IMR-90 (cell line): ENCODE measurements around the gene COL5A2. TPM values are rescaled to one million over a fixed set of nuclear protein-coding genes. Genes with fewer than 3 reads are reported as not detected.

Experiments used
- ATAC-seq: fragments of 200-7000 bp; cut with Tn5 transposase; 2 replicates; pipeline ENCODE4 v1.9.1; 2020; ENCODE audit warnings: low read depth, mild to moderate bottlenecking, moderate library complexity
- BruUV-seq: library from RNA; stranded (reverse); fragments of 400-500 nt; replicated peaks from 2 replicates; lab custom pipeline; 2021; lab: Mats Ljungman, UMichigan
- CTCF ChIA-PET: fragments of 300-600 bp; formaldehyde crosslinking; extraction: SDS; loops from one replicate; lab custom pipeline; 2021; ENCODE audit warnings: antibody characterized with exemption; lab: Yijun Ruan, JAX
- POLR2A ChIA-PET: fragments of 300-600 bp; sonication (Branson Sonifier 250); formaldehyde crosslinking; loops from one replicate; lab custom pipeline; 2022; ENCODE audit warnings: antibody characterized with exemption; ENCODE audit not compliant: unreplicated experiment; lab: Charles Lee
- DNase-seq: peaks from one replicate; pipeline ENCODE4 v3.0.0; 2013
- H2AFZ ChIP-seq: replicated peaks from 2 replicates; pipeline ENCODE3; 2013; ENCODE audit warnings: low read length, mild to moderate bottlenecking; ENCODE audit not compliant: poor library complexity
- H2AK5ac ChIP-seq: 2 replicates; pipeline ENCODE4 v1.6.1; 2013; ENCODE audit warnings: low read depth, low read length, inconsistent platforms
- H2AK9ac ChIP-seq: replicated peaks from 2 replicates; pipeline ENCODE3; 2013; ENCODE audit warnings: mild to moderate bottlenecking, low read depth, low read length, moderate library complexity; ENCODE audit not compliant: poor library complexity
- H2BK120ac ChIP-seq: 2 replicates; pipeline ENCODE4 v1.6.1; 2013; ENCODE audit warnings: low read depth, low read length, inconsistent platforms
- H2BK15ac ChIP-seq: 3 replicates; pipeline ENCODE4 v1.6.1; 2013; ENCODE audit warnings: low read depth, low read length, inconsistent platforms
- H2BK20ac ChIP-seq: 2 replicates; pipeline ENCODE4 v1.6.1; 2013; ENCODE audit warnings: low read depth, mild to moderate bottlenecking, inconsistent platforms, low read length, moderate library complexity
- H2BK5ac ChIP-seq: 2 replicates; pipeline ENCODE4 v1.6.1; 2013; ENCODE audit warnings: mild to moderate bottlenecking, low read depth, low read length, inconsistent platforms; ENCODE audit not compliant: poor library complexity, severe bottlenecking
- H3K14ac ChIP-seq: replicated peaks from 2 replicates; pipeline ENCODE4 v1.6.1; 2013; ENCODE audit warnings: low read depth, low read length, inconsistent platforms
- H3K18ac ChIP-seq: 2 replicates; pipeline ENCODE4 v1.6.1; 2013; ENCODE audit warnings: low read depth, low read length, control low read depth
- H3K23ac ChIP-seq: 2 replicates; pipeline ENCODE4 v1.6.1; 2013; ENCODE audit warnings: low read depth, low read length, inconsistent platforms
- H3K27ac ChIP-seq: 2 replicates; pipeline ENCODE4 v1.5.1; 2013; ENCODE audit warnings: mild to moderate bottlenecking, control low read depth, low read length; ENCODE audit not compliant: insufficient read depth
- H3K27me3 ChIP-seq: 2 replicates; pipeline ENCODE4 v1.6.1; 2013; ENCODE audit warnings: low read length; ENCODE audit not compliant: control insufficient read depth, insufficient read depth
- H3K36me3 ChIP-seq: 2 replicates; pipeline ENCODE4 v1.6.1; 2013; ENCODE audit warnings: low read length, mixed read lengths; ENCODE audit not compliant: control insufficient read depth, insufficient read depth
- H3K4ac ChIP-seq: 2 replicates; pipeline ENCODE4 v1.6.1; 2013; ENCODE audit warnings: low read depth, low read length, inconsistent platforms
- H3K4me1 ChIP-seq: 2 replicates; pipeline ENCODE4 v1.6.1; 2013; ENCODE audit warnings: low read length, mixed read lengths; ENCODE audit not compliant: control insufficient read depth, insufficient read depth
- H3K4me2 ChIP-seq: 2 replicates; pipeline ENCODE4 v1.6.1; 2013; ENCODE audit warnings: low read depth, mild to moderate bottlenecking, control low read depth, low read length, moderate library complexity
- H3K4me3 ChIP-seq: 2 replicates; pipeline ENCODE4 v1.5.1; 2013; ENCODE audit warnings: low read depth, mild to moderate bottlenecking, control low read depth, low read length, moderate library complexity; ENCODE audit not compliant: insufficient read depth
- H3K56ac ChIP-seq: 2 replicates; pipeline ENCODE4 v1.6.1; 2013; ENCODE audit warnings: low read length, inconsistent platforms; ENCODE audit not compliant: insufficient read depth; ENCODE audit errors: extremely low read depth
- H3K79me1 ChIP-seq, 2 experiments: 2 replicates each; pipeline ENCODE4 v1.6.1; 2013; ENCODE audit warnings: low read length in 2 of 2, inconsistent platforms in 1 of 2, low read depth in 1 of 2
- H3K9ac ChIP-seq: 2 replicates; pipeline ENCODE4 v1.6.1; 2013; ENCODE audit warnings: low read depth, low read length, control low read depth
- H3K9me1 ChIP-seq: 2 replicates; pipeline ENCODE4 v1.6.1; 2013; ENCODE audit warnings: low read length, inconsistent platforms; ENCODE audit not compliant: insufficient read depth
- H3K9me3 ChIP-seq: 2 replicates; pipeline ENCODE4 v1.6.1; 2013; ENCODE audit warnings: low read length; ENCODE audit not compliant: control insufficient read depth, insufficient read depth
- H4K20me1 ChIP-seq: 2 replicates; pipeline ENCODE4 v1.6.1; 2013; ENCODE audit warnings: low read length, inconsistent platforms; ENCODE audit not compliant: insufficient read depth
- H4K5ac ChIP-seq: 2 replicates; pipeline ENCODE4 v1.6.1; 2013; ENCODE audit warnings: mild to moderate bottlenecking, low read depth, low read length, control low read depth
- H4K8ac ChIP-seq, 2 experiments: 2 replicates each; pipeline ENCODE4 v1.6.1; 2013; ENCODE audit warnings: low read depth in 2 of 2, low read length in 2 of 2, control low read depth in 1 of 2, inconsistent platforms in 1 of 2
- H4K91ac ChIP-seq: 2 replicates; pipeline ENCODE4 v1.6.1; 2013; ENCODE audit warnings: low read depth, low read length, inconsistent platforms; ENCODE audit not compliant: insufficient read depth
- FOS ChIP-seq: fragments of 150-350 bp; IDR thresholded peaks from 2 replicates; pipeline ENCODE4 v1.6.1; 2016; ENCODE audit warnings: low read depth, low read length
- MAFK ChIP-seq: IDR thresholded peaks from 2 replicates; pipeline ENCODE4 v1.6.1; 2012; ENCODE audit warnings: low read depth, low read length, improper control_type of control experiment
- WGBS, 2 experiments: methylation state at CpG; one replicate each; pipeline versions ENCODE4 v1.1.5 to v1.1.7; 2013; ENCODE audit warnings: missing lambda C conversion rate in 2 of 2; ENCODE audit not compliant: insufficient read length in 1 of 2; ENCODE audit errors: extremely low coverage in 2 of 2; 5-methylcytosine and 5-hydroxymethylcytosine counted together
- dilution Hi-C: fragments of 300-500 bp; cut with HindIII; formaldehyde crosslinking; loops from one replicate; pipeline ENCODE4 v1.14.3; 2018; ENCODE audit warnings: low sequenced_read_pairs; ENCODE audit not compliant: unreplicated experiment
- in situ Hi-C: fragments of 300-500 bp; cut with MboI; formaldehyde crosslinking; loops from 3 replicates; pipeline ENCODE4 v1.14.3; 2019; ENCODE audit warnings: low sequenced_read_pairs, inconsistent platforms, mixed read lengths
- intact Hi-C: fragments of 100-400 bp; cut with micrococcal nuclease; formaldehyde crosslinking; loops from 2 replicates; pipeline ENCODE4 v1.10.0; 2022
- polyA plus RNA-seq, 3 experiments: library from polyadenylated mRNA; depleted of rRNA; stranded (reverse); fragments of >200 nt; gene quantifications; 2 replicates each; pipeline ENCODE4 v1.2.3, GENCODE V29; 2012; ENCODE audit warnings: low replicate concordance in 1 of 3
- total RNA-seq: library from RNA; depleted of rRNA; stranded (reverse); fragments of >200 nt; gene quantifications from 2 replicates; pipeline ENCODE4 v1.2.3, GENCODE V29; 2012

The COL5A2 gene
- total and polyA plus RNA-seq, 2 of the 4 experiments (the other 2 are of a cell fraction): 181 to 257 TPM

DNA sequence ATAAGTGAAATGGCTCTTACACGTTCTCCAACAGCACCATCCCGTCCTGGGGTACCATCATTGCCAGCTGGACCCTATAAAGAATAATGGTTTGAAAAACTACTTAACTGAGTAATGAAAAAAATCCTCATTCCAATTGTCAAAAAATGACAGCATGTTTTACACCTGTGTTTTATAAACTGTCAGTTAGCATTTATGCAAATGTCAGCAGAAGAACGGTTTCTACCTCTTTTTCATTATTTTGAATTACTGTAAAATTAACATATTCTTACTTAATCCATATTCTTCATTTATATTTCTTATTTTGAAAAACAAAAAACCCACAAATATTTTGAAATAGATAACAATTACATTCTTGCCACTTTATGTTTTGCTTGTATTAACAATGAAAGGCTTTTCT, 131.4 kb downstream of the COL5A2 start:
- Histone ChIP-seq H3K14ac (no peak overlapping the region), H3K9me3 (no peaks in the 10 kb centered on the region), H3K36me3 (peaks cover 45% of the 10 kb centered on the region), H3K9ac (no peak overlapping the region), H3K18ac (no peak overlapping the region), H2AFZ (no peak overlapping the region), H3K56ac (no peak overlapping the region), H4K8ac (no peak overlapping the region), H3K27ac (peak overlapping the region; percentile 36; the same call in 1 of the 2 replicates), H4K5ac (0 out of 2 replicates have a peak overlapping the region, but pooled peaks have one; percentile 15), H2BK120ac (no peak overlapping the region), H3K27me3 (no peaks in the 10 kb centered on the region), H4K91ac (no peak overlapping the region), H2BK20ac (no peak overlapping the region), H3K4me3 (no peak overlapping the region), H2BK5ac (peak overlapping the region; percentile 73), H3K23ac (no peak overlapping the region), H3K4ac (no peak overlapping the region), H3K4me2 (no peak overlapping the region), H4K20me1 (no peaks in the 10 kb centered on the region), H2AK5ac (no peak overlapping the region), H3K4me1 (peaks cover 7% of the 10 kb centered on the region), H2BK15ac (no peak overlapping the region), H3K79me1 (peaks cover 17 to 36% of the 10 kb centered on the region in 2 experiments; a peak in 3 of 4 replicates), H2AK9ac (no peak overlapping the region), H3K9me1 (peaks cover 7% of the 10 kb centered on the region; the same call in 1 of the 2 replicates)
- BruUV-seq: no TSS peak
- ChIA-PET POLR2A (no interaction called here), CTCF (no interaction called here)
- no peak for TF ChIP-seq FOS
- TF ChIP-seq MAFK: peak; percentile 46
- in situ Hi-C loops (no loop called here), dilution Hi-C loops (no loop called here), intact Hi-C loops (no loop called here)
- DNase-seq (no peak), ATAC-seq (no peak)
- no CpG with 5 or more reads among the region's 3 CpGs for WGBS, 2 experiments
